SH-SY5Y (cell line): ENCODE measurements around the gene PARVG.

Source experiments
- GATA2 ChIP-seq: IDR thresholded peaks from 2 replicates; pipeline ENCODE4 v1.6.1; 2011; ENCODE audit warnings: mild to moderate bottlenecking, low read depth, low read length
- GATA3 ChIP-seq: IDR thresholded peaks from 2 replicates; pipeline ENCODE4 v1.6.1; 2011; ENCODE audit warnings: low read depth, mild to moderate bottlenecking, low read length, moderate library complexity

Gene PARVG

DNA sequence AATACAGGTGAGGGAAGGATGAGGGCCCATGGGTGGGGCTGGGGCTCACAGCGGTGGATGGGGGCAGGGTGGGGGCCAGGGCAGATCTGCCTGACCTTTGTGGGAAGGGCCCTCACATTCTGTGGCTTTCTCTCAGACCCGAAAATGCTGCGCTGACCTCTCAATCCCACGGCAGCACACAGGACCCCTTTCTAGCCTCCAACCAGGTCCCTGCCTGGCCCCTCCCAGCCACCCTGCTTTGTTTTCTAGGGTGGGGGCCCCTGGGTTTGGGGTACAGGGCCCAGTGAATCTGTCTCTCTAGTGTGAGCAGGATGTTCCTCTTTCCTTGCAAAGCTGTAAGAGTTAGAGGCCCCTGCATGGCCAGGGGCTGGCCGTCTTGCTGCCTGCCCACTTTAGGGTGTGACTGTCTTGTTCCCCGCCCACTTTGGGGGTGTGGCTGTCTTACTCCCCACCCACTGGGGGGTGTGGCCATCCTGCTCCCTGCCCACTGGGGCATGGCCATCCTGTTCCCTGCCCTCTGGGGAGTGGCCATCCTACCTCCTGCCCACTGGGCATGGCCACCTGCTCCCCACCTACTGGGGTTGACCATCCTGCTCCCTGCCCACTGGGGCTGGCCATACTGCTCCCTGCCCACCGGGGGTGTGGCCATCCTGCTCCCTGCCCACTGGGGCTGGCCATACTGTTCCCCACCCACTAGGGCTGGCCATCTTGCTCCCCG is 11.5 kb downstream of the PARVG start:
- TF ChIP-seq GATA2 (no peak), GATA3 (no peak)

DNA sequence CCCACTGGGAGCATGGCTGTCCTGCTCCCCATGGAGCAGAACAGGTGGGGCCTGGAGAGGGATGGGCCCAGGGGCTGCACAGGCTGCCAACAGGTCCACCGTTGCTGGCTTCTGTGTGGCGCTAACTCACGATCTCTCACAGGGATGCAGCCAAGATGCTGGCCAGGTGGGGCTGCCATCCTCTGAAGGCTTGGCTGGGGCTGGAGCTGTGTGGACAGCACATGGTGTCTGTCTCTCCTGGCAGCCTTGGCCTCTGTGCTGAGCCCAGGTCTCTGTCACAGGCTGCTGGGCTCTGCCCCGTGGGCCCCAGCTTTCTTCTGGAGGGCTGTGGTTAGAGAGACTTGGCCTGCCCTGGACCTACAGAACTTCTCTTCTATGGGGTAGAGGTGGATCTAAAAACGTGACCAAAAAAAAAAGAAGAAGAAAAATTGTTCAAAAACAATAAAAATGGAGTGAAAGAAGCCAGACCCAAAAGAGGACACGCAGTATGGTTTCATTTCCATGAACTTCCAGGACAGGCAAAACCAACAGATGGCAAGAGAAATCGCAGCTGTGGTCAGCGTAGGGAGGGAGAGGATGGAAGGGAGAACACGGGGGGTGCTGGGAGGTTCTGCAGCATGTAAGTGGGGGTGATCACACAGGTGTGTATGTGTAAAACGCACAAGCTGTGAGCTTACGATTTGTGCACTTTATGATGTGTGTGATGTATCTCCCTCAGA is 12.2 kb downstream of the PARVG start:
- TF ChIP-seq GATA2 (no peak), GATA3 (no peak)

DNA sequence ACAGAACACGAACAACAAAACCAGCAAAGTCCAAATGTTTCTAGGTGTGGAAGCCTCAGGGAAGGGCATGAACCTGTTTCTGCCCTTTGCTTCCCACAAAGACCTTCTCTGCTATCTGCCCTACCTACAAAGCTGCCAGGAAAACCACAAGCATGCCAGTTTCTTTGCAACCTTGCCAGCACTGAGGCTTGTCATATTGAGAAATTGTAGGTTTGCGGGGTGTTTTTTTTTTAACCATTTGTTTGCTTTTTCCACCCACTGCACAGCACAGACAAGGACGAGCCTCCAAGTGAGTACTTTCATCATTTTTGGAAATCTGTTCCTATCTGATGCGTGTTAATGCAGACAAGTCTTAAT is 12.8 kb downstream of the PARVG start:
- TF ChIP-seq GATA2: no peak
- TF ChIP-seq GATA3: no peak

DNA sequence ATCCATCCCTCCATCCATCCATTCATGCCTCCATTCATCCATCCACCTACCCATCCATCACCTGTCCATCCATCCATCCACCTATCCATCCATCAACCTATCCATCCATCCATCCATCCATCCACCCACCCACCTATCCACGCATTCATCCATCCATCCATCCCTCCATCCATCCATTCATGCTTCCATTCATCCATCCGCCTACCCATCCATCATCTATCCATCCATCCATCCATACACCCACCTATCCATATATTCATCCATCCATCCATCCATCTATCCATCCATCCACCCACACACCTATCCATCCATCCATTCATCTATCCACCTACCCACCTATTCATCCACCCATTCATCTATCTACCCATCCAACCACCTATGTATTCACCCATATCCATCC is 13.8 kb downstream of the PARVG start:
- no peak for TF ChIP-seq GATA2
- TF ChIP-seq GATA3: no peak

DNA sequence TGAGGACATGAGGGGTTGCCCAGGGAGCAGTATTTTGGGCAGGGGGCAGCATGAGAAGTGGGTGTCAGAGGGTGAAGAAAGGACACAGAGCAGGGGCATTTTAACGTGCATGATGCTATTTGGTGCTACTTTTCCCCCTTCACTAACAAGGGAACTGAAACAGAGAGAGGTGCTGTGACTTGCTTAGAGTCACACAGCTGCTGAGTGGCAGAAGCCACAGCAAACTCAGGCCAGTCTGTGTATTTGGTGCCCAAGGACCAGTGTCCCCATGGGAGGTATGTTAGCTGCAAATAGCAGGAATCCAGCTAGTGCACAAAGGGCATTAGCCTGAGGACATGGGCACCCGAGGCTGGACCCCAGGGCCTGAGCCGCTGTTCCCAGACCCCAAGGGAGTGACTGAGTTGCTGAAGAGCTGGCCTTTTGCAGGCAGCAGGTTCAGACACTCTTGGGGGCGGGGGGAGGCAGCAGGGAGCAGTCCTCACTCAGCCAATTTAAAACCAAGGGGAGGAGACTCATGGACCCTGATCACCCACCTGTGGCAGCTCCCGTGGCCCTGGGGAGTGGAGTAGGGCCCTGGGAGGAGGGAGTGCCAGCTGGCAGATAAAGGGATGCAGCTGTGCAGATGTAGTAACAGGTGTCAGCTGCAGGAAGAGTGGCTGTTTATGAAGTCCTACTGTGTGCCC is 14.6 kb downstream of the PARVG start:
- no peak for TF ChIP-seq GATA3
- no peak for TF ChIP-seq GATA2

DNA sequence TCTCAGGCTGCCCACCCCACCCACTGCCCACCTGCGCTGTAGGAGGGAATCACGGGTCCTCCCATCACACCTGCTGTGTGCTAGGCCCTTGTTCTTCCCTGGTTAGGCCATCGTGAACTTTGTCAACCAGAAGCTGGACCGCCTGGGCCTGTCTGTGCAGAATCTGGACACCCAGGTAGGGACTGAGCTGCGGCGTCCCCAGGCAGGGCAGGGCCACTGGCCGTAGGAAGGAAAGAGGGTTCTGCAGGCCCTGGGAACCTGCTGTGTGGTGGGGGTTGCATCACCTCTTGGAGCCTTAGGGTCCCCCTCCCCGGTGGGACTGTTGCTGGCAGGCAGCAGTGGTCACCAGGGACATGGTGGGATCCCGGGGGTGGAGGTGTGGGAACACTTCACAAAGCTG is 15.5 kb downstream of the PARVG start:
- TF ChIP-seq GATA2 (no peak), GATA3 (no peak)

DNA sequence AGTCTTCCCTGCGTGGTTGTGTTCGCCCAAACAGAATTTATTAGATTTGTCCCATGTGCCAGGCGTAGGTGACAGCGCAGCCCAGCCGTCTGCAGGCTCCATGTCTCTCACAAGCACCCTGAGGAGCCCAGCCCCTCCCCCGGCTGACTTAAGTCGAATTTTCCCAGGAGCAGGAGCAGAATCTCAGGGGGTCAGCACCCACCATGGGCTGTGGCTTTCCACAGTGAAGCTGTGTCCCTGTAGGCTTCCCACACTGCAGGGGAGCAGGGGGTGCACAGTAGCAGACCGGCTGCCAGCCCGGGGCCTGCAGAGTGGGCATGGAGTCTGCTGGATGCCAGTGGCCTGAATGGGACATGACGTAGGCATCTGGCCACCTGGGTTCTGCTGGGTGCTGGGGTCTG is 16.0 kb downstream of the PARVG start:
- TF ChIP-seq GATA3 (no peak), GATA2 (no peak; the same call in 1 of the 2 replicates)

DNA sequence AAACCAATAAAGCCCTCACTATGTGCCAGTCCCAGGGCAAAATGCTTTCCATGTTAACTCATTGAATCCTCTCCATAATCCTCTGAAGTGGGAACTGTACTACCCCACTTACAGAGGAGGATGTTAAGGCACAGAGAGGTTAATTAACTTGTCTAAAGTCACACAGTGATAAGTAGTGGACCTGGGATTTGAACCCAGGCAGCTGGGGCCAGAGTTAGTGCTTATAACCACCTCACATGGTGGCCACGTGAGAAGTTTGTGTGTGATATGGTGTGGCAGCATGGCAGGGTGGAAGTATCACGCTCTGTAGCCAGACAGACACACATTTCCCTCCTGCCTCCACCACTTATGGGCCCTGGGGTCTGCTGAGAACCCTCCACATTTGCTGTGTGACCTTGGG is 16.5 kb downstream of the PARVG start:
- TF ChIP-seq GATA3: no peak
- no peak for TF ChIP-seq GATA2

DNA sequence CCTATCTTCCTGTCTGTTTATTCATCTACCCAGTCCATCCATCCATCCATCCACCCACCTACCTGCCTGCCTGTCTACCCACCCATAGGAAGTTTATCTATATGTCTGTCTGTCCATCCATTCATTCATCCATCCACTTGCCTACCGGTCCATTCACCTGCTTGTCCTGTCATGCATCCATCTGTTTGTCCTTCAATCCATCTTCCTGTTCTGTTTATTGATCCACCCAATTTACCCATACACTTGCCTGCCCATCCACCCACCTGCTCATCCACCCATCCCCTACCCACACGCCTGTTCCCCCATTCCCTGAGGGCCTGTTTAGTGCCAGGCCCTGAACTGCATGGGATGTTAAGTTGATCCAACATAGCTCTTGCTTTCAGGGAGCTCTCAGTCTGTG is 18.4 kb downstream of the PARVG start:
- no peak for TF ChIP-seq GATA2
- TF ChIP-seq GATA3: no peak

DNA sequence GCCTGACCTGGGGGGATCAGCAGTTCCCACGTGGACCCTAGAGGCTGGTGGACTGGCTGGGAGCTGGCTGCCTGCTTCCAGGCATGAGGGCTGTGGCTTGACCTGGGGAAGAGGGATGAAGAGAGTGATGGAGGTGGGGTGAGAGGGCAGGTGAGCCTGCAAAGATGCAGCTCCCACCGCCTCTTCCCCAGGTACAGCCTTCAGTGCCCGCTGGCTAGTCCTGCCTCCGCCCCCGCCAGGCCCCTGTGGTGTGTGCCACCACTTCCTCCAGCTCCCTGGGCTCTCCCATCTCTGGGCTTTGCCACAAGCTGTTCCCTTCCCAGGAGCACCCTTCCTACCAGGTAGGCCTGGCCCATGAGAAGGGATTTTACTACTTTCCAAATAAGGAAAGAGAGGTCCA is 19.1 kb downstream of the PARVG start:
- no peak for TF ChIP-seq GATA3
- no peak for TF ChIP-seq GATA2

DNA sequence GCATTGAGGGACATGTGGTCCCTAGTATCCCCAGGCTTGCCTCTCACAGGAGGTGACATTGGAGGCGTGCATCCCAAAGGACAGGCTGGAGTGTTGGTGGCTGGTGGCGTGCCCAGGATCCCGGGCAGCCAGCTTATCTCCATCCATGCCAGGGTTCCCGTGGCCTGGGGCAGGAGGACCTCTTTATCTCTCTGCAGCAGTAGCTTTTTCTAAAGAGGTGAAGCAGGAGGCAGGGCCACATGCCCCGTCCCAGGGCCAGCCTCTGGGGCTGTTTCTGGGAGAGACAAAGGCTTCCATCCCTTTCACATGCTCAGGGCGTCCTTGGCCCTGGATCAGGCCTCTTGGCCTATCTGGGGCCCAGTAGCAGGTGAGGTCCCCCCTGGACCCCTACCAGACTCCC is 19.7 kb downstream of the PARVG start:
- TF ChIP-seq GATA3 (no peak), GATA2 (peak; percentile 37; the same call in 1 of the 2 replicates)

DNA sequence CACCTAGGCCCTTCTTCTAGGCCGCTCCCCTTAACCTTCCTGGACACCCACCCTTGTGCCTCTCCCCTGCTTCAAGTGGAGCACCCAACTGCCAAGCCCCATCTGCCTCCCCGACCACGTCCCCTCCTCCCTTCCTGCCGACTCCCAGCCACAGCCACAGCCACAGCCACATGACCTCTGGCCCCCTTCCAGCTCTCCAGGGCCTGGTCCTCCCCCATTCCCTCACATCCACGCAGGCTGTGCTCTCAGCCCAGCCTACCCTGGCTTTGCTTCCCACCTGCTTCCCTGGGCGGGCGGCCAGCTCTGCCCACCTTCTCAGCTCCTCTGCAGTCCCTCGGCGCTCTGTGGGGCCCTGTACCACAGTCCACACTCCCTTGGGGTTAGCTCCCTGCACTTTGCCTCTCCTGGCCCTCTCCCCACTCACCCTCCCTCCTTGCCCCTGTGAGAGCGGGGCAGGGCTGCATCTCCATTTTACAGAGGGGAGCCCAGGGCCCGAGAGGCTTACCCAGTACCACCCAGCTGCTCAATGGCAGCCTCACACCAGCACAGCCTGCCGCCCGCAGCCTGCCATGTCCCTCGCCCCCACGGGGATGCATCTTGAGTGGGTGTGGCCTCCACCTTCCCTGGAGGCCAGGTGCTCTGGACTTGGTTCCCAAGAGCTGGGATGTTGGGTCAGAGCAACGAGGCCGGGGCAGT is 20.3 kb downstream of the PARVG start:
- TF ChIP-seq GATA3 (no peak), GATA2 (no peak)

DNA sequence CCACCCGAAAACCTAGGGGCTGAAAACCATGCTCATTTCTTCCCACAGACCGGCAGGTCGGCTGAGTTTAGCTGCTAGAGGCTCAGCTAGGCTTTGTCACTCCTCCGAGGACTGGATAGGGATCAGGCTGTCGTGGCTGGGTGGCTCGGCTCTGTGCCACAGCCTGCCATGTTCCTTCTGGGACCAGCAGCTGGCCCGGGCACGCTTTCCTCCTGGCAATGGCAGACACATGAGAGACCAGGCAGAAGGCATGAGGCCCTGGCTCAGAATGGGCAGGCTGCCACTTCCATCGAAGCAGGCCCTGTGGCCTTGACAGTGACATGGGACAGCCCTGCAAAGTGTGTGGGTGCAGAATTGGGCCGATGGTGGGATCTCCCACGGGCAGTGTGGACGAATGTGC is 20.9 kb downstream of the PARVG start:
- no peak for TF ChIP-seq GATA3
- no peak for TF ChIP-seq GATA2

DNA sequence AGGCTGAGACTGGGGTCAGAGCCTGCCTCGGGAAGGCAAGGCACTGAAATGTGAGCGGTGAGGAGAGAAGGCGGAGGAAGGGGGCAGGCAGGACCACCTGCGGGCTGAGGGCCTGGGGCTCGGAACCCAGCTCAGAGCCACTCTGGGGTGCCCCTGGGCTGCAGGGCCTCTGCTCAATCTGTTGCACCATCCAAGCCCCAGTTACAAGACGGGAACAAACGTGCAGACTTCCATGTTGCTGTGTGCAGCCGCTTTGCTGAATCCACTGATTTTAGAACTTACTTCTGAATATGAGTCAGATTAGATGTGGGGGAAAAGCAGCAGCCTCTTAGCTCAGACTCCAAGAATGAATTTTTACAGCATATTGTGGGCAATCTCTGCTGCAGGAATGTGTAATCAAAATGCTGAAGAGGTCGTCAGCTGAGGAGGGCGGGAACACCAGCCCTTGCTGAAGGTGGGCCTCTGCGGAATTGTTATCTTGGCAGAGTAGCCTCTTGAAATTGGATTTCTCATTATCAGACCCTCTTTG is 21.6 kb downstream of the PARVG start:
- TF ChIP-seq GATA3 (no peak), GATA2 (no peak)
